Inflammatory macrophage (primary cell): ENCODE data around the gene TMEM243.
A peak's percentile ranks its signal among the peaks of the same experiment; 100 is the strongest.

ENCODE experiments used
- DNase-seq, 2 donors: peaks; one replicate each; pipeline ENCODE4 v3.0.0-alpha.2; 2020 to 2022

The TMEM243 gene

DNA sequence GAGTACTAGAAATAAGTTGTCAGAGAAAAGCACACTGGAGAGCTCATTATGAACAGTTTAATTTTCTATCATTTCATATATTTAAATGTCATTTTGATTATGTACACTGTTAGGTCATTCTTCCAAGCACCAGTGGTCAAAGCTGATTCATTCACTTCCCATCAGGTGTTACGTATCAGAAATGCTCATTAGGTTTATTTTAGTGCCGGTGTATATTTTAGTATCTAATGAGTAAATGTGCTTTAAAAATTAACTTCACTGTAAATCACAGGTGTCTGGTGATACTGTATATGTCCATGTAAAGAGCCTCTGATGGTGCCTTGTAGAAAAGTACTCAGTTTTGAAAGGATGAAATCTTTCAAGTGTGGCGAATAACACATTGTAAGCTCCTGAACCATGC lies 63.7 kb downstream of the TMEM243 start:
- DNase-seq: no peak

- no peak for DNase-seq
Observed at GRCh38 chr7:87154569-87154968, 65.0 kb downstream of the TMEM243 start.

DNA sequence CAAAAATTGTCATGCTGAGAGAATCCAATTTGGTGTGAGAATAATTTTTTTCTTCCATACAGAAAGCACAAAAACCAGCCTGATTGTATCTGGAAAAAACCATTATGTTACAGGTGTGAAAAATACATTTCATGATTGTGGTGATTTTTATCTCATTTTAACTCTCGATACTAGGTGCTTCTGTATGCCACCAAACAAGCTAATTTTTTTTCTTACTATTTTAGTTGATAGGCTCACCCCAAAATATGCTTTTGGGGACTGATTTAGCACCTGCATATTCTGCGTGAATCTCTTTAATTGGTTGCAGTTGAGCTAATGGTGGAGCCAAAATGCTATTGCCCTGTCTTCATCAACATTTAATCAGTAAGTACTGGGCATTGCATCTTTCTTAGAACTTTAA lies 65.4 kb downstream of the TMEM243 start:
- DNase-seq: no peak

DNA sequence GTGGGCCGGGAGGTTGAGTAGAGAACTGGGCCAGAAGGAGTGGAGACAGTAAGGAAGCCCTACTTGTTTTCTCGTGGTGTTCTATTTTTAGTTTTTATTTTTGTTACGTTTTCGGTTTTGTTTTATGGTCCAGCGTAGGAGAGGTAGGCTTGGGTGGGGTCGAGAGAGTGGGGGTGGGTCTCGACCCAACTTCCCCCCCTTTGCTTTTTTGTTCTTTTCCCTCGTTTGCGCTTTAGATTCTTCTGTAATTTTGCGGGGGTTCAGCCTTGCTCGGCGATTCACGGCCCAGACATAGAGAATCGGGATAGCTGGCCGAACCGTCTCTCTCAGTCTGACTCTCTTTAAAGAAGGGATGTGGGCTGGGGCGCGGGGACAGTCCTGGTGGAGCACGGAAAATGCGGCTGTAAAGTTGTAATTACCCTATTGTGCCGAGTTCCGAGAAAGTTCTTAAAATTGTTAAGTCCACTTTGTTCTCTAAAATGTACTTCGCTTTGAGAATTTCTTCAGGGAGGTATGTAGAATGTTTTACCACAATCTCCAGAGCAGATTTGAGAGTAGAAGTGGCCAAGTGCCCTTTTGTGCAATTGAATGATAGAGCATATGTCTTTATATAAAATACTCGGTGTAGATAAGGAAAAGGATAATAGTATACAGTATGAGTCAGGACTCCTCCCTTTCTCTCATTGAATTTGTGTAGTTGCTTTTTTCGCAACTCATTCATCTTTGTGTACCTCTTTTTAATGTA lies 66.5 kb downstream of the TMEM243 start:
- DNase-seq: peak; percentile 32 to 40

- peak; percentile 93 to 95 for DNase-seq
Observed at GRCh38 chr7:87152112-87152896, 67.2 kb downstream of the TMEM243 start, which contains the start of gene DMTF1. TSS of gene DMTF1 (plus strand) at chr7:87152453. CDS start at chr7:87164942, 12,489 bp downstream.

DNA sequence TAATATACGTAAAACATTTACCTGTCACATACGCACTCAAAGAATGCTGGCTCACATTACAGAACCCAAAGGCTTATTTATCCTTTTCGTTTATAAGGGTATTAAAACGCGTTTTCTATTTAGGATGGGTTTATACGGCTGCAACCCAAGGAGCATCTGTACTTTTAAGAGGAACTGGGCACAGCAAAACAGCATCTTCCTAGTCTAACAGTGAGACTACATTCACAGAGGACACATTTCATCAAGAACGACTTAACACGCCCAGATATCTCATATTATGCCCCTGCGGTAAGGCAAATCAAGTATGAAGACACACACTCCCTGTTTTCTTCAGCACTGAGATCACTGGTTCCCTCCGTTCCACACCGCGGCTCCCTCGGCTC lies 67.8 kb downstream of the TMEM243 start:
- DNase-seq: no peak

DNA sequence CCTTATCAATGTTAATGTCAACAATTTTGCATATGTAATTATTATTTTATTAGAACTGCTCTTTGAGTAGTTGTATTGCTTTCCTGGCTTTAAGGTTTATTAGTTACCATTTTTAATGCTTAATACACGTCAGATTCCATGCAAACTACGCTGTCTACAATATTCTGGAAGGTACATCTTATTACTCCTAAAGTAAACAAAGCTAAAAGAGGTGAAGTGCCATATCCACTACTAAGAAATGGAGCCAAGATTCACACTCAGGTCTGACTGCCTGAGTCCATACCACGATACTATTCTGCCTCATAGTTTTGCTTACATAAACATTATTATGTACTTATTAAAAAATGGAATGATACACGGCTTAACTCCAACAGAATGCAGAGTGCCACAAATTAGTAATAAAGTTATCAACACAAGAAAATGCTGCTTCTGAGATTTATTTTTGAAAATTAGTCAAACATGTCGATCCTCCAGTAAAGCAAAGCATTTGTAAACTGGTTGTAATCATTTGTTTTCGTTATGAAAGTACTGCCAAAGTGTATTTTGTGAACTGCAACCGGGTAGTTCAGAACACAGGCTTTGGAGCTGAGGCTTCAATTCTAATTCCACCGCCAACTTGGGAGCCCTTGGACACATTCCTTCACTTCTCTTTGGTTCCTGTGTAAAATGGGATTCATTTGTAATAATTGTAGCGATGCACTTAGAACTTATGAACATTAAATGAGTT lies 68.4 kb downstream of the TMEM243 start:
- DNase-seq: no peak

- peak; percentile 3 to 43 for DNase-seq
Observed at GRCh38 chr7:87148332-87148955, 71.1 kb downstream of the TMEM243 start.

GRCh38 chr7:87147500-87147899 lies 72.0 kb downstream of the TMEM243 start:
- no peak for DNase-seq

GRCh38 chr7:87146740-87147386 lies 72.7 kb downstream of the TMEM243 start:
- no peak for DNase-seq
